HepG2 (cell line): Measurements from ENCODE around the gene LMOD1. TPM values are rescaled to one million over a fixed set of nuclear protein-coding genes. Genes with fewer than 3 reads are reported as not detected.

Source experiments
- CBX2 ChIP-seq, 2 experiments: fragments of 200-600 bp in 1 of 2; sonication (generic); formaldehyde crosslinking in 1 of 2; IDR thresholded peaks; 2 replicates each; pipeline versions ENCODE4 v1.7.0 to v1.8.1; 2018 to 2022; ENCODE audit warnings: low read depth in 2 of 2, low read length in 1 of 2, mild to moderate bottlenecking in 1 of 2, missing genetic modification reagents in 1 of 2
- ETV6 ChIP-seq: sonication (generic); formaldehyde crosslinking; conservative IDR thresholded peaks from 2 replicates; pipeline ENCODE4 v1.4.0; 2020; ENCODE audit warnings: missing genetic modification reagents
- ISL2 ChIP-seq: sonication (generic); formaldehyde crosslinking; IDR thresholded peaks from 2 replicates; pipeline ENCODE4 v1.5.0; 2020; ENCODE audit warnings: missing genetic modification reagents
- NFKB2 ChIP-seq: sonication (generic); formaldehyde crosslinking; IDR thresholded peaks from 2 replicates; pipeline ENCODE4 v1.4.0; 2020; ENCODE audit warnings: missing genetic modification reagents, borderline replicate concordance
- NKX3-1 ChIP-seq: sonication (generic); formaldehyde crosslinking; IDR thresholded peaks from 2 replicates; pipeline ENCODE4 v1.5.0; 2020; ENCODE audit warnings: missing genetic modification reagents
- NR2F2 ChIP-seq: IDR thresholded peaks from 2 replicates; pipeline ENCODE4 v1.6.1; 2012; ENCODE audit warnings: low read depth, inconsistent platforms, borderline replicate concordance
- SNAI1 ChIP-seq: sonication (generic); formaldehyde crosslinking; IDR thresholded peaks from 2 replicates; pipeline ENCODE4 v1.5.0; 2020; ENCODE audit warnings: mild to moderate bottlenecking, missing genetic modification reagents, borderline replicate concordance
- TBP ChIP-seq: sonication (generic); formaldehyde crosslinking; IDR thresholded peaks from 2 replicates; pipeline ENCODE4 v1.5.0; 2020; ENCODE audit warnings: missing genetic modification reagents
- ZBTB42 ChIP-seq: sonication (generic); formaldehyde crosslinking; IDR thresholded peaks from 2 replicates; pipeline ENCODE4 v1.5.0; 2020; ENCODE audit warnings: mild to moderate bottlenecking, missing genetic modification reagents
- ZNF225 ChIP-seq: sonication (generic); formaldehyde crosslinking; IDR thresholded peaks from 2 replicates; pipeline ENCODE4 v1.4.0; 2020; ENCODE audit warnings: mild to moderate bottlenecking, missing genetic modification reagents
- ZNF296 ChIP-seq: sonication (generic); formaldehyde crosslinking; conservative IDR thresholded peaks from 2 replicates; pipeline ENCODE4 v1.5.0; 2020; ENCODE audit warnings: mild to moderate bottlenecking, missing genetic modification reagents
- ZNF543 ChIP-seq: sonication (generic); formaldehyde crosslinking; IDR thresholded peaks from 2 replicates; pipeline ENCODE4 v1.4.0; 2020; ENCODE audit warnings: mild to moderate bottlenecking, missing genetic modification reagents
- ZNF570 ChIP-seq: sonication (generic); formaldehyde crosslinking; IDR thresholded peaks from 2 replicates; pipeline ENCODE4 v1.4.0; 2020; ENCODE audit warnings: mild to moderate bottlenecking, missing genetic modification reagents, borderline replicate concordance
- ZNF660 ChIP-seq: sonication (generic); formaldehyde crosslinking; IDR thresholded peaks from 2 replicates; pipeline ENCODE4 v1.5.1; 2020; ENCODE audit warnings: mild to moderate bottlenecking, low read depth, missing genetic modification reagents, borderline replicate concordance
- ZNF713 ChIP-seq: sonication (generic); formaldehyde crosslinking; IDR thresholded peaks from 2 replicates; pipeline ENCODE4 v1.4.0; 2020; ENCODE audit warnings: mild to moderate bottlenecking, missing genetic modification reagents
- ZNF792 ChIP-seq: IDR thresholded peaks from 2 replicates; pipeline ENCODE4 v1.6.1; 2016
- ZNF816 ChIP-seq: sonication (generic); formaldehyde crosslinking; IDR thresholded peaks from 2 replicates; pipeline ENCODE4 v1.8.0; 2022; ENCODE audit warnings: missing genetic modification reagents, mild to moderate bottlenecking, borderline replicate concordance
- polyA plus RNA-seq, 8 experiments: library from polyadenylated mRNA; depleted of rRNA in 3 of 8; stranded (reverse) in 7 of 8; unstranded in 1 of 8; fragments of >200 nt; fragmentation: Illumina TruSeq in 4 of 8; extraction: Trizol in 4 of 8; gene quantifications; 2 replicates each; pipeline versions ENCODE4 v1.2.1 to v1.2.3, GENCODE V29; 2011 to 2016; ENCODE audit warnings: low read depth in 4 of 8, missing spikeins in 1 of 8, mixed read lengths in 1 of 8; ENCODE audit not compliant: insufficient read depth in 1 of 8
- total RNA-seq, 5 experiments: library from RNA; depleted of rRNA; stranded (reverse); fragments of >200 nt; fragmentation: Illumina TruSeq; extraction: Trizol; gene quantifications; 2 replicates each; pipeline ENCODE4 v1.2.3, GENCODE V29; 2016; ENCODE audit warnings: low read depth in 1 of 5
- TF ChIP-seq, protein P1 (sequence below): fragments of 450-650 bp; IDR thresholded peaks from 2 replicates; pipeline ENCODE4 v1.6.1; 2017
- TF ChIP-seq, protein P2 (sequence below): IDR thresholded peaks from 2 replicates; pipeline ENCODE4 v1.6.1; 2018; ENCODE audit warnings: missing genetic modification reagents, mild to moderate bottlenecking, missing compliant biosample characterization
- TF ChIP-seq, protein P3 (sequence below): sonication (generic); formaldehyde crosslinking; IDR thresholded peaks from 2 replicates; pipeline ENCODE4 v1.4.0; 2020; ENCODE audit warnings: mild to moderate bottlenecking, missing genetic modification reagents
- TF ChIP-seq, protein P4 (sequence below): sonication (generic); formaldehyde crosslinking; IDR thresholded peaks from 2 replicates; pipeline ENCODE4 v1.9.0; 2021; ENCODE audit warnings: missing genetic modification reagents, mild to moderate bottlenecking, borderline replicate concordance
- TF ChIP-seq, protein P5 (sequence below): sonication (generic); formaldehyde crosslinking; IDR thresholded peaks from 2 replicates; pipeline ENCODE4 v1.8.1; 2023; ENCODE audit warnings: mild to moderate bottlenecking, inconsistent platforms, moderate library complexity, missing genetic modification reagents, borderline replicate concordance

LMOD1 gene
- total and polyA plus RNA-seq, 2 of the 13 experiments (the other 11 are each of a cell fraction or from before 2014, with no cell fraction given), result not detected

DNA sequence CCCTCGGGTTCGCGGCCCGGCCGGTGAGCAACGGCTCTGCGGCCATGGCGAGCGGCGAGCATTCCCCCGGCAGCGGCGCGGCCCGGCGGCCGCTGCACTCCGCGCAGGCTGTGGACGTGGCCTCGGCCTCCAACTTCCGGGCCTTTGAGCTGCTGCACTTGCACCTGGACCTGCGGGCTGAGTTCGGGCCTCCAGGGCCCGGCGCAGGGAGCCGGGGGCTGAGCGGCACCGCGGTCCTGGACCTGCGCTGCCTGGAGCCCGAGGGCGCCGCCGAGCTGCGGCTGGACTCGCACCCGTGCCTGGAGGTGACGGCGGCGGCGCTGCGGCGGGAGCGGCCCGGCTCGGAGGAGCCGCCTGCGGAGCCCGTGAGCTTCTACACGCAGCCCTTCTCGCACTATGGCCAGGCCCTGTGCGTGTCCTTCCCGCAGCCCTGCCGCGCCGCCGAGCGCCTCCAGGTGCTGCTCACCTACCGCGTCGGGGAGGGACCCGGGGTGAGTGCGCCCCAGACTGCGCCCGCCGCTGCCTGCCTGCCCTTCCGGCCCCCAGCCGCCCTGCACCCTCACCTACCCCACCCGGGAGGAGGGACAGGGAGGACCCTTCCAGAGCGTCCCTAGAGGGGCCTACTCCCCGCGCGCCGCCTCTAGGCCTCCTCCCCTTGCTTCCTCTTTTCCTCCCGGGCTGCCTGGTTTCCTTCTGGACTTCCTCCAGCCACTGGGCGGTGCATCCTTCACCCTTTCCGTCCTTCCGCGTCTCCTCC, 36.5 kb upstream of the LMOD1 start, which contains the start of gene RNPEP (continued):
- no peak for TF ChIP-seq ZNF296 (CRISPR knock-in tag)
- TF ChIP-seq, protein P1, sequence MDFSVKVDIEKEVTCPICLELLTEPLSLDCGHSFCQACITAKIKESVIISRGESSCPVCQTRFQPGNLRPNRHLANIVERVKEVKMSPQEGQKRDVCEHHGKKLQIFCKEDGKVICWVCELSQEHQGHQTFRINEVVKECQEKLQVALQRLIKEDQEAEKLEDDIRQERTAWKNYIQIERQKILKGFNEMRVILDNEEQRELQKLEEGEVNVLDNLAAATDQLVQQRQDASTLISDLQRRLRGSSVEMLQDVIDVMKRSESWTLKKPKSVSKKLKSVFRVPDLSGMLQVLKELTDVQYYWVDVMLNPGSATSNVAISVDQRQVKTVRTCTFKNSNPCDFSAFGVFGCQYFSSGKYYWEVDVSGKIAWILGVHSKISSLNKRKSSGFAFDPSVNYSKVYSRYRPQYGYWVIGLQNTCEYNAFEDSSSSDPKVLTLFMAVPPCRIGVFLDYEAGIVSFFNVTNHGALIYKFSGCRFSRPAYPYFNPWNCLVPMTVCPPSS, result no peak
- peak; percentile 81 for TF ChIP-seq ETV6 (CRISPR knock-in tag)
- TF ChIP-seq, protein P2, sequence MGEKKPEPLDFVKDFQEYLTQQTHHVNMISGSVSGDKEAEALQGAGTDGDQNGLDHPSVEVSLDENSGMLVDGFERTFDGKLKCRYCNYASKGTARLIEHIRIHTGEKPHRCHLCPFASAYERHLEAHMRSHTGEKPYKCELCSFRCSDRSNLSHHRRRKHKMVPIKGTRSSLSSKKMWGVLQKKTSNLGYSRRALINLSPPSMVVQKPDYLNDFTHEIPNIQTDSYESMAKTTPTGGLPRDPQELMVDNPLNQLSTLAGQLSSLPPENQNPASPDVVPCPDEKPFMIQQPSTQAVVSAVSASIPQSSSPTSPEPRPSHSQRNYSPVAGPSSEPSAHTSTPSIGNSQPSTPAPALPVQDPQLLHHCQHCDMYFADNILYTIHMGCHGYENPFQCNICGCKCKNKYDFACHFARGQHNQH (CRISPR knock-in tag), result no peak; the same call in 1 of the 2 replicates
- TF ChIP-seq TBP (CRISPR knock-in tag), result no peak
- peak; percentile 39; the same call in 1 of the 2 replicates for TF ChIP-seq ZNF225 (CRISPR knock-in tag)
- peak; percentile 77; the same call in 1 of the 2 replicates for TF ChIP-seq ZBTB42 (CRISPR knock-in tag)
- no peak for TF ChIP-seq SNAI1 (CRISPR knock-in tag)
- 0 out of 2 replicates have a peak, but pooled peaks have one; percentile 63 for TF ChIP-seq ZNF543 (CRISPR knock-in tag)
- TF ChIP-seq NR2F2, result no peak
- TF ChIP-seq NKX3-1 (CRISPR knock-in tag), result 0 out of 2 replicates have a peak, but pooled peaks have one; percentile 12
- no peak for TF ChIP-seq ZNF660
- TF ChIP-seq, protein P3, sequence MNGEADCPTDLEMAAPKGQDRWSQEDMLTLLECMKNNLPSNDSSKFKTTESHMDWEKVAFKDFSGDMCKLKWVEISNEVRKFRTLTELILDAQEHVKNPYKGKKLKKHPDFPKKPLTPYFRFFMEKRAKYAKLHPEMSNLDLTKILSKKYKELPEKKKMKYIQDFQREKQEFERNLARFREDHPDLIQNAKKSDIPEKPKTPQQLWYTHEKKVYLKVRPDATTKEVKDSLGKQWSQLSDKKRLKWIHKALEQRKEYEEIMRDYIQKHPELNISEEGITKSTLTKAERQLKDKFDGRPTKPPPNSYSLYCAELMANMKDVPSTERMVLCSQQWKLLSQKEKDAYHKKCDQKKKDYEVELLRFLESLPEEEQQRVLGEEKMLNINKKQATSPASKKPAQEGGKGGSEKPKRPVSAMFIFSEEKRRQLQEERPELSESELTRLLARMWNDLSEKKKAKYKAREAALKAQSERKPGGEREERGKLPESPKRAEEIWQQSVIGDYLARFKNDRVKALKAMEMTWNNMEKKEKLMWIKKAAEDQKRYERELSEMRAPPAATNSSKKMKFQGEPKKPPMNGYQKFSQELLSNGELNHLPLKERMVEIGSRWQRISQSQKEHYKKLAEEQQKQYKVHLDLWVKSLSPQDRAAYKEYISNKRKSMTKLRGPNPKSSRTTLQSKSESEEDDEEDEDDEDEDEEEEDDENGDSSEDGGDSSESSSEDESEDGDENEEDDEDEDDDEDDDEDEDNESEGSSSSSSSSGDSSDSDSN, result peak; percentile 98
- TF ChIP-seq ISL2 (CRISPR knock-in tag), result no peak
- TF ChIP-seq NFKB2 (CRISPR knock-in tag), result peak; percentile 57; the same call in 1 of the 2 replicates
- no peak for TF ChIP-seq ZNF816 (CRISPR knock-in tag)
- TF ChIP-seq CBX2 (IDR thresholded peaks at IDR 0.05; ENCODE audit: low read depth, low read length), result no peak
- TF ChIP-seq CBX2 (CRISPR knock-in tag; IDR thresholded peaks at IDR 0.05; ENCODE audit: low read depth), result no peak
- TF ChIP-seq, protein P4, sequence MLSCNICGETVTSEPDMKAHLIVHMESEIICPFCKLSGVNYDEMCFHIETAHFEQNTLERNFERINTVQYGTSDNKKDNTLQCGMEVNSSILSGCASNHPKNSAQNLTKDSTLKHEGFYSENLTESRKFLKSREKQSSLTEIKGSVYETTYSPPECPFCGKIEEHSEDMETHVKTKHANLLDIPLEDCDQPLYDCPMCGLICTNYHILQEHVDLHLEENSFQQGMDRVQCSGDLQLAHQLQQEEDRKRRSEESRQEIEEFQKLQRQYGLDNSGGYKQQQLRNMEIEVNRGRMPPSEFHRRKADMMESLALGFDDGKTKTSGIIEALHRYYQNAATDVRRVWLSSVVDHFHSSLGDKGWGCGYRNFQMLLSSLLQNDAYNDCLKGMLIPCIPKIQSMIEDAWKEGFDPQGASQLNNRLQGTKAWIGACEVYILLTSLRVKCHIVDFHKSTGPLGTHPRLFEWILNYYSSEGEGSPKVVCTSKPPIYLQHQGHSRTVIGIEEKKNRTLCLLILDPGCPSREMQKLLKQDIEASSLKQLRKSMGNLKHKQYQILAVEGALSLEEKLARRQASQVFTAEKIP (CRISPR knock-in tag), result no peak
- TF ChIP-seq ZNF792 (CRISPR knock-in tag), result no peak
- no peak for TF ChIP-seq ZNF570
- TF ChIP-seq ZNF713 (CRISPR knock-in tag), result 0 out of 2 replicates have a peak, but pooled peaks have one; percentile 68
- TF ChIP-seq, protein P5, sequence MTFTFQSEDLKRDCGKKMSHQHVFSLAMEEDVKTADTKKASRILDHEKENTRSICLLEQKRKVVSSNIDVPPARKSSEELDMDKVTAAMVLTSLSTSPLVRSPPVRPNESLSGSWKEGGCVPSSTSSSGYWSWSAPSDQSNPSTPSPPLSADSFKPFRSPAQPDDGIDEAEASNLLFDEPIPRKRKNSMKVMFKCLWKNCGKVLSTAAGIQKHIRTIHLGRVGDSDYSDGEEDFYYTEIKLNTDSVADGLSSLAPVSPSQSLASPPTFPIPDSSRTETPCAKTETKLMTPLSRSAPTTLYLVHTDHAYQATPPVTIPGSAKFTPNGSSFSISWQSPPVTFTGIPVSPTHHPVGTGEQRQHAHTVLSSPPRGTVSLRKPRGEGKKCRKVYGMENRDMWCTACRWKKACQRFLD (CRISPR knock-in tag), result no peak
